Endodermal cell (in vitro differentiated cells): ENCODE results near the gene SOX13. TPM values are rescaled to one million over a fixed set of nuclear protein-coding genes. Genes with fewer than 3 reads are reported as not detected.

Experiments
- DNase-seq: peaks from one replicate; pipeline ENCODE4 v3.0.0-alpha.2; 2017
- H3K27ac ChIP-seq: 2 replicates; pipeline ENCODE4 v1.5.1; 2013; ENCODE audit warnings: mild to moderate bottlenecking, low read depth, low read length, moderate library complexity
- H3K27me3 ChIP-seq: 2 replicates; pipeline ENCODE4 v1.6.1; 2013; ENCODE audit warnings: mild to moderate bottlenecking, low read length, moderate library complexity; ENCODE audit not compliant: insufficient read depth, control insufficient read depth, poor library complexity, severe bottlenecking
- H3K36me3 ChIP-seq: 2 replicates; pipeline ENCODE4 v1.7.0; 2013; ENCODE audit warnings: mild to moderate bottlenecking, low read length, moderate library complexity; ENCODE audit not compliant: control insufficient read depth, insufficient read depth
- H3K4me1 ChIP-seq: one replicate; pipeline ENCODE4 v1.7.0; 2013; ENCODE audit warnings: low read length; ENCODE audit not compliant: control insufficient read depth, insufficient read depth
- H3K4me3 ChIP-seq: 2 replicates; pipeline ENCODE4 v1.5.1; 2013; ENCODE audit warnings: mild to moderate bottlenecking, low read length, moderate library complexity
- H3K9ac ChIP-seq: 2 replicates; pipeline ENCODE4 v1.6.1; 2013; ENCODE audit warnings: mild to moderate bottlenecking, low read length, moderate library complexity; ENCODE audit not compliant: poor library complexity, severe bottlenecking; ENCODE audit errors: extremely low read depth
- H3K9me3 ChIP-seq: 2 replicates; pipeline ENCODE4 v1.6.1; 2013; ENCODE audit warnings: mild to moderate bottlenecking, low read length, moderate library complexity; ENCODE audit not compliant: control insufficient read depth
- H3K27ac Mint-ChIP-seq: 2 replicates; pipeline ENCODE4 v1.8.0; 2020; ENCODE audit warnings: mixed read lengths
- H3K27me3 Mint-ChIP-seq: 2 replicates; pipeline ENCODE4 v1.8.0; 2021; ENCODE audit warnings: mild to moderate bottlenecking, mixed read lengths; ENCODE audit not compliant: insufficient read depth
- H3K36me3 Mint-ChIP-seq: 2 replicates; pipeline ENCODE4 v1.8.0; 2020; ENCODE audit warnings: low read depth, mixed read lengths
- H3K4me1 Mint-ChIP-seq: 2 replicates; pipeline ENCODE4 v1.8.0; 2020; ENCODE audit warnings: mixed read lengths
- H3K4me3 Mint-ChIP-seq: 2 replicates; pipeline ENCODE4 v1.8.0; 2020; ENCODE audit warnings: mild to moderate bottlenecking, moderate library complexity, mixed read lengths
- H3K9me3 Mint-ChIP-seq: 2 replicates; pipeline ENCODE4 v1.8.0; 2020; ENCODE audit warnings: mild to moderate bottlenecking, mixed read lengths
- CTCF ChIP-seq: fragments of 200-600 bp; sonication (generic); conservative IDR thresholded peaks from 2 replicates; pipeline ENCODE4 v1.5.0; 2021; ENCODE audit warnings: antibody characterized with exemption, mild to moderate bottlenecking
- WGBS, 2 experiments: methylation state at CpG; one replicate each; pipeline versions ENCODE4 v1.1.5 to v1.1.7; 2013; ENCODE audit warnings: missing lambda C conversion rate in 2 of 2, mixed read lengths in 1 of 2; ENCODE audit not compliant: insufficient coverage in 1 of 2, insufficient read length in 1 of 2; 5-methylcytosine and 5-hydroxymethylcytosine counted together
- total RNA-seq, 2 donors: library from RNA; stranded (reverse); fragmentation: NEBNext Ultra II Directional in 1 of 2; extraction: Animal tissue kit (Norgen Biotek cat#: 25700) in 1 of 2; gene quantifications; 2 replicates in 1 of 2; 3 replicates in 1 of 2; pipeline ENCODE4 v1.2.1, GENCODE V29; 2021

SOX13 gene
- total RNA-seq, 2 donors from 2014 or later, result 75.3 to 85.3 TPM

GRCh38 chr1:204169858-204170257, 96.9 kb downstream of the SOX13 start:
- Histone ChIP-seq H3K36me3 (no peaks in the 10 kb centered on the region), H3K9me3 (peaks cover 40% of the 10 kb centered on the region), H3K4me3 (no peak overlapping the region), H3K27ac (no peak overlapping the region), H3K27me3 (peaks cover 6% of the 10 kb centered on the region), H3K4me1 (no peaks in the 10 kb centered on the region), H3K9ac (no peak overlapping the region)
- no peak overlapping the region for H3K4me3 Mint-ChIP-seq
- H3K4me1 Mint-ChIP-seq, result no peaks in the 10 kb centered on the region
- no peak for TF ChIP-seq CTCF
- no peak overlapping the region for H3K27ac Mint-ChIP-seq
- no peaks in the 10 kb centered on the region for H3K36me3 Mint-ChIP-seq
- no peak for DNase-seq
- peaks cover 28% of the 10 kb centered on the region for H3K27me3 Mint-ChIP-seq
- peaks cover 57% of the 10 kb centered on the region for H3K9me3 Mint-ChIP-seq
- WGBS, 2 experiments, result 86 to 92% methylated on average over 2 to 4 of the region's 4 CpGs

GRCh38 chr1:204170494-204171155, 97.7 kb downstream of the SOX13 start:
- DNase-seq, result no peak
- H3K9me3 Mint-ChIP-seq, result peaks cover 57% of the 10 kb centered on the region
- 87 to 92% methylated on average over 3 of the region's 3 CpGs for WGBS, 2 experiments
- H3K4me1 ChIP-seq, result no peaks in the 10 kb centered on the region
- peaks cover 12% of the 10 kb centered on the region for H3K27me3 ChIP-seq
- H3K36me3 ChIP-seq, result no peaks in the 10 kb centered on the region
- no peaks in the 10 kb centered on the region for H3K36me3 Mint-ChIP-seq
- H3K27me3 Mint-ChIP-seq, result peaks cover 26% of the 10 kb centered on the region
- no peak overlapping the region for H3K27ac Mint-ChIP-seq
- H3K4me1 Mint-ChIP-seq, result no peaks in the 10 kb centered on the region
- peak overlapping the region; percentile 36 for H3K4me3 ChIP-seq
- no peak overlapping the region for H3K27ac ChIP-seq
- H3K9me3 ChIP-seq, result peaks cover 40% of the 10 kb centered on the region
- TF ChIP-seq CTCF, result no peak
- H3K9ac ChIP-seq, result no peak overlapping the region
- H3K4me3 Mint-ChIP-seq, result no peak overlapping the region

GRCh38 chr1:204171751-204172178, 98.8 kb downstream of the SOX13 start:
- H3K27ac ChIP-seq, result no peak overlapping the region
- peaks cover 57% of the 10 kb centered on the region for H3K9me3 Mint-ChIP-seq
- H3K36me3 ChIP-seq, result no peaks in the 10 kb centered on the region
- no peak overlapping the region for H3K4me3 Mint-ChIP-seq
- H3K4me3 ChIP-seq, result no peak overlapping the region
- H3K27me3 Mint-ChIP-seq, result peaks cover 18% of the 10 kb centered on the region
- H3K27me3 ChIP-seq, result peaks cover 23% of the 10 kb centered on the region
- H3K4me1 Mint-ChIP-seq, result no peaks in the 10 kb centered on the region
- H3K36me3 Mint-ChIP-seq, result no peaks in the 10 kb centered on the region
- no peaks in the 10 kb centered on the region for H3K4me1 ChIP-seq
- DNase-seq, result no peak
- no peak overlapping the region for H3K27ac Mint-ChIP-seq
- no peak for TF ChIP-seq CTCF
- 79 to 97% methylated on average over 4 of the region's 4 CpGs for WGBS, 2 experiments
- peaks cover 40% of the 10 kb centered on the region for H3K9me3 ChIP-seq
- H3K9ac ChIP-seq, result no peak overlapping the region
